Esophagus muscularis mucosa (tissue), 3 donors: Measurements from ENCODE around the gene GDF11.

Experiments
- POLR2A ChIP-seq: fragments of 450-650 bp; IDR thresholded peaks from one replicate; pipeline ENCODE4 v1.6.1; 2017; ENCODE audit warnings: antibody characterized with exemption, moderate library complexity, mild to moderate bottlenecking, low read depth
- POLR2AphosphoS5 ChIP-seq, 2 donors: sonication (generic); formaldehyde crosslinking; IDR thresholded peaks; one replicate each; pipeline ENCODE4 v1.6.1; 2017; ENCODE audit warnings: antibody characterized with exemption in 2 of 2
- TF ChIP-seq, protein P1 (sequence below), 3 experiments: fragments of 200-600 bp in 2 of 3; fragments of 450-650 bp in 1 of 3; sonication (generic) in 2 of 3; IDR thresholded peaks; one replicate each; pipeline ENCODE4 v1.5.1; 2017 to 2019; ENCODE audit warnings: antibody characterized with exemption in 3 of 3, mild to moderate bottlenecking in 2 of 3, moderate library complexity in 1 of 3

DNA sequence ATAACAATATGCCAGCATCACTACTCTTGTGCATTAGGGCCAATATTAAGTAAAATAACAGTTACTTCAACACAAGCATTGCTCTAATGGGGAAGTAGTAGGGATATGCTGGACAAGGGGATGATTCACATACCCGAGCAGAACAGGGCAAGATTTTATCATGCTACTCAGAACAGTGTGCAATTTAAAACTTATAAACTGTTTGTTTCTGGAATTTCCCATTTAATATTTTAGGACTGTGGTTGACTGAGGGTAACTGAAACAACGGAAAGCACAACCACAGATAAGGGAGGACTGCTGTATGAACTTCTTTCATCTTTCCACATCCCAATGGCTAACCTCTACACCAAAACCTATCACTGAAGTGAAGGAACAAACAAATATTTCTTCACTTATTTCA, 37.8 kb downstream of the GDF11 start:
- TF ChIP-seq POLR2A (no peak), POLR2AphosphoS5 (IDR thresholded peaks at IDR 0.05) (no peak)
- TF ChIP-seq, protein P1, sequence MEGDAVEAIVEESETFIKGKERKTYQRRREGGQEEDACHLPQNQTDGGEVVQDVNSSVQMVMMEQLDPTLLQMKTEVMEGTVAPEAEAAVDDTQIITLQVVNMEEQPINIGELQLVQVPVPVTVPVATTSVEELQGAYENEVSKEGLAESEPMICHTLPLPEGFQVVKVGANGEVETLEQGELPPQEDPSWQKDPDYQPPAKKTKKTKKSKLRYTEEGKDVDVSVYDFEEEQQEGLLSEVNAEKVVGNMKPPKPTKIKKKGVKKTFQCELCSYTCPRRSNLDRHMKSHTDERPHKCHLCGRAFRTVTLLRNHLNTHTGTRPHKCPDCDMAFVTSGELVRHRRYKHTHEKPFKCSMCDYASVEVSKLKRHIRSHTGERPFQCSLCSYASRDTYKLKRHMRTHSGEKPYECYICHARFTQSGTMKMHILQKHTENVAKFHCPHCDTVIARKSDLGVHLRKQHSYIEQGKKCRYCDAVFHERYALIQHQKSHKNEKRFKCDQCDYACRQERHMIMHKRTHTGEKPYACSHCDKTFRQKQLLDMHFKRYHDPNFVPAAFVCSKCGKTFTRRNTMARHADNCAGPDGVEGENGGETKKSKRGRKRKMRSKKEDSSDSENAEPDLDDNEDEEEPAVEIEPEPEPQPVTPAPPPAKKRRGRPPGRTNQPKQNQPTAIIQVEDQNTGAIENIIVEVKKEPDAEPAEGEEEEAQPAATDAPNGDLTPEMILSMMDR (IDR thresholded peaks at IDR 0.05), result no peak
